PFSK-1 (cell line): Measurements from ENCODE around the gene FAM222A.

ENCODE experiments used
- POLR2AphosphoS5 ChIP-seq: IDR thresholded peaks from 2 replicates; pipeline ENCODE4 v1.6.1; 2012; ENCODE audit warnings: low read depth, mild to moderate bottlenecking, control low read depth, low read length, moderate library complexity
- REST ChIP-seq, 2 experiments: IDR thresholded peaks; 2 replicates each; pipeline versions ENCODE4 v1.6.1 to v1.8.0; 2011 to 2012; ENCODE audit warnings: low read depth in 2 of 2, low read length in 2 of 2, control low read depth in 1 of 2, inconsistent platforms in 1 of 2, mild to moderate bottlenecking in 1 of 2, moderate library complexity in 1 of 2; ENCODE audit not compliant: insufficient read depth in 1 of 2
- SIN3A ChIP-seq: IDR thresholded peaks from 2 replicates; pipeline ENCODE4 v1.6.1; 2012; ENCODE audit warnings: mild to moderate bottlenecking, low read length, moderate library complexity, borderline replicate concordance; ENCODE audit not compliant: insufficient read depth
- TAF1 ChIP-seq: IDR thresholded peaks from 2 replicates; pipeline ENCODE4 v1.6.1; 2012; ENCODE audit warnings: low read length, control low read depth, borderline replicate concordance; ENCODE audit not compliant: insufficient read depth

GRCh38 chr12:109732321-109733305 is 19.0 kb downstream of the FAM222A start:
- TF ChIP-seq SIN3A (no peak), TAF1 (no peak), POLR2AphosphoS5 (no peak), REST (IDR thresholded peaks at IDR 0.05; ENCODE audit: insufficient read depth in 1 of 2, low read depth in 2 of 2, low read length in 2 of 2) (no peak)
